Measurements from ENCODE around the gene FOXL2. TPM values are rescaled to one million over a fixed set of nuclear protein-coding genes. Genes with fewer than 3 reads are reported as not detected.

Gene FOXL2
- total and polyA plus RNA-seq, 9 of the 15 experiments (the other 6 are each of a cell fraction or from before 2014, with no cell fraction given) = 0.27 to 22.1 (median 3.2) TPM

DNA sequence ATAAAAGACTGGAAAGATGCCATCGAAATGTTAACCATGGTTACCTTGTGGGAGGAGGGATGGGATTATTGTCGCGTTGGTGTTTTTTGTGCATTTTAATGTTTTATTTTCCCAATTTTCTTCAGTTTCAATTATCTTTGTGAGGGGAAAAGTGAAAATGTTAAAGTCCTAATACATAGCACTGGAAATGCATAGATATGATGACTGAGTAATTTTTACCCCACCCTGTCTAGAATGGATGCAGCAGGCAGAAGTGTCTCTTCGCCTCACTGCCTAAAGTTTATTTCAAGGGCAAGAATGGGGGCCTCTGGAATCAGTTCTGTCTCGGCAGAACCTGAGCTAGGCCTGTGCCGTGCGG, 11.5 kb downstream of the FOXL2 start (continued):
- TF ChIP-seq SAP30 (IDR thresholded peaks at IDR 0.05; ENCODE audit: borderline replicate concordance, insufficient read depth, low read depth, low read length, poor library complexity, severe bottlenecking) = no peak
- TF ChIP-seq, protein P1, sequence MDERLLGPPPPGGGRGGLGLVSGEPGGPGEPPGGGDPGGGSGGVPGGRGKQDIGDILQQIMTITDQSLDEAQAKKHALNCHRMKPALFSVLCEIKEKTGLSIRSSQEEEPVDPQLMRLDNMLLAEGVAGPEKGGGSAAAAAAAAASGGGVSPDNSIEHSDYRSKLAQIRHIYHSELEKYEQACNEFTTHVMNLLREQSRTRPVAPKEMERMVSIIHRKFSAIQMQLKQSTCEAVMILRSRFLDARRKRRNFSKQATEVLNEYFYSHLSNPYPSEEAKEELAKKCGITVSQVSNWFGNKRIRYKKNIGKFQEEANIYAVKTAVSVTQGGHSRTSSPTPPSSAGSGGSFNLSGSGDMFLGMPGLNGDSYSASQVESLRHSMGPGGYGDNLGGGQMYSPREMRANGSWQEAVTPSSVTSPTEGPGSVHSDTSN (CRISPR knock-in tag; IDR thresholded peaks at IDR 0.05; ENCODE audit: low read depth) = no peak
- TF ChIP-seq, protein P1 (tag; conservative IDR thresholded peaks at IDR 0.05; ENCODE audit: low read depth) = no peak

DNA sequence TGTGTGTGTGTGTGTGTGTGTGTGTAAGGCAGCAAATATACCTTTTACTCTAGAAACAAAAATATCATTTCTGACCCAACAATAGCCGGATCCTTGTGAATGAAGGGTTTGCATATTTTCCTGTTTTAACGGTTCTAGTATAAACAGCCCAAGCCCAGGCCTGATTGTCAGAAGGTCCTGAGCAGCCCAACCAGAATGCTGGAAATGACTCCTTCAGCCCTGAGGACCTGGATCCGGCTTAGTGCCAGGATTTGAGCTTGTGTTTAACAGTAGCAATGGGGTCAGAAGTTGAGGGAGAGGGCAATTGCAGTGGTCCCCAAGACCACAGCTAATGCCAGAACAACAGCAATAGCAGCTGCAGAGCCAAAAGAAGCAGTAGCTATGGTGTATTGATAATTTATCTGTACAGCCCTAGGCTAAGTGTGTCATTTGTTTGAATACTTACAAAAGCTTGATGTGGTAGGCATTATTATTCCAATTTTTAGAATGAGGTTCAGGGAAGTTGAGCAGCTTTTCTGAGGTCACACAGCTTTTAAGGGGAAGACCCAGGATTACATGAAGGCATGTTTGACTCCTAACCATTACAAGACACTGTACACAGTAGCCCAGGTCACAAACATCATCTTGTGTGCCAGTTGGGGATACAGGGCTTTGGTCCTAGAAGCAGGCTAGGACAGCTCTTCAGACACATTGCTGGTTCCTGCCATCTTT, 12.8 kb downstream of the FOXL2 start:
- H3K9me3 ChIP-seq (replicated peaks; ENCODE audit: control insufficient read depth, insufficient read depth, low read depth, low read length) = no peaks in the 10 kb centered on the region
- no peak overlapping the region for H3K27ac ChIP-seq (ENCODE audit: extremely low read depth, low read depth, low read length)
- H3K9ac ChIP-seq (ENCODE audit: insufficient read depth in 1 of 2, low read depth in 2 of 2, low read length in 2 of 2) = no peak overlapping the region
- H3K27me3 ChIP-seq (ENCODE audit: control insufficient read depth in 2 of 2, insufficient read depth in 2 of 2, low read length in 2 of 2) = no peaks in the 10 kb centered on the region
- DNase-seq (ENCODE audit: extremely low read depth in 1 of 4, low spot score in 3 of 4) (no peak), FAIRE-seq (no peak), ATAC-seq (no peak)
- H4K20me1 ChIP-seq (replicated peaks; ENCODE audit: control insufficient read depth, insufficient read depth, low read length) = no peaks in the 10 kb centered on the region
- TF ChIP-seq ZNF586 (CRISPR knock-in tag; conservative IDR thresholded peaks at IDR 0.05) (no peak), ZZZ3 (IDR thresholded peaks at IDR 0.05) (no peak), BCOR (IDR thresholded peaks at IDR 0.05) (peak; percentile 72), KDM1A (IDR thresholded peaks at IDR 0.05) (0 out of 4 replicates have a peak, but pooled peaks of 1 of the 2 experiments have one; percentile 11), RBM25 (IDR thresholded peaks at IDR 0.05; ENCODE audit: low read depth, low read length, severe bottlenecking) (peak; percentile 71), BRD9 (IDR thresholded peaks at IDR 0.05; ENCODE audit: low read depth, partially characterized antibody) (peak; percentile 31)
- TF ChIP-seq, protein P2, sequence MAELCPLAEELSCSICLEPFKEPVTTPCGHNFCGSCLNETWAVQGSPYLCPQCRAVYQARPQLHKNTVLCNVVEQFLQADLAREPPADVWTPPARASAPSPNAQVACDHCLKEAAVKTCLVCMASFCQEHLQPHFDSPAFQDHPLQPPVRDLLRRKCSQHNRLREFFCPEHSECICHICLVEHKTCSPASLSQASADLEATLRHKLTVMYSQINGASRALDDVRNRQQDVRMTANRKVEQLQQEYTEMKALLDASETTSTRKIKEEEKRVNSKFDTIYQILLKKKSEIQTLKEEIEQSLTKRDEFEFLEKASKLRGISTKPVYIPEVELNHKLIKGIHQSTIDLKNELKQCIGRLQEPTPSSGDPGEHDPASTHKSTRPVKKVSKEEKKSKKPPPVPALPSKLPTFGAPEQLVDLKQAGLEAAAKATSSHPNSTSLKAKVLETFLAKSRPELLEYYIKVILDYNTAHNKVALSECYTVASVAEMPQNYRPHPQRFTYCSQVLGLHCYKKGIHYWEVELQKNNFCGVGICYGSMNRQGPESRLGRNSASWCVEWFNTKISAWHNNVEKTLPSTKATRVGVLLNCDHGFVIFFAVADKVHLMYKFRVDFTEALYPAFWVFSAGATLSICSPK (IDR thresholded peaks at IDR 0.05; ENCODE audit: borderline replicate concordance) = no peak
- in situ Hi-C loops (cut with MboI) (loop anchor here (5.0 to 25.0 kb wide), 3 partner anchors 337 to 872 kb away; no protein-coding TSS in a partner anchor), intact Hi-C loops (cut with micrococcal nuclease) (no loop called here)
- no peak overlapping the region for H3K4me2 ChIP-seq (ENCODE audit: insufficient read depth, low read length)
- H3K36me3 ChIP-seq (ENCODE audit: control insufficient read depth, insufficient read depth, low read length) = no peaks in the 10 kb centered on the region
- POLR2A ChIA-PET = interaction anchor here (0.7 to 3.0 kb wide), 5 partner anchors 9 to 50 kb away, joined by 3 to 14 read pairs (median 4); no protein-coding TSS in a partner anchor
- H3K9me1 ChIP-seq (ENCODE audit: control insufficient read depth, insufficient read depth, low read length) = no peaks in the 10 kb centered on the region
- BruUV-seq (replicated peaks) = no TSS peak
- H2AFZ ChIP-seq (ENCODE audit: low read depth, low read length) = peak overlapping the region; percentile 46; the same call in 1 of the 2 replicates
- no peaks in the 10 kb centered on the region for H3K79me2 ChIP-seq (ENCODE audit: control insufficient read depth, insufficient read depth, low read length)
- CTCF ChIA-PET (ENCODE audit: low intra/inter-chr PET ratio) = interaction anchor here (0.6 kb wide), 1 partner anchor 27 kb away, joined by 3 read pairs; no protein-coding TSS in a partner anchor
- H3K4me3 ChIP-seq = no peak overlapping the region
- peaks cover 4 to 33% of the 10 kb centered on the region in 2 experiments; a peak in 3 of 5 replicates for H3K4me1 ChIP-seq (replicated peaks in 1 of 2; ENCODE audit: control insufficient read depth in 2 of 2, insufficient read depth in 2 of 2, low read length in 2 of 2)
- 74% methylated on average over 3 of the region's 3 CpGs for WGBS (ENCODE audit: insufficient coverage, low coverage, missing lambda C conversion rate)
